Esophagus muscularis mucosa (tissue), 4 donors: ENCODE results near the gene MCUB. TPM values are rescaled to one million over a fixed set of nuclear protein-coding genes. Genes with fewer than 3 reads are reported as not detected.

Source experiments
- DNase-seq: peaks from one replicate; pipeline ENCODE4 v3.0.0-alpha.2; 2017; ENCODE audit errors: extremely low spot score
- H3K27ac ChIP-seq, 4 donors: fragments of 200-600 bp; sonication (generic); replicated peaks in 1 of 4; 1 replicate in 3 of 4; 2 replicates in 1 of 4; pipeline ENCODE4 v1.5.1; 2016 to 2019; ENCODE audit warnings: mild to moderate bottlenecking in 1 of 4
- H3K27me3 ChIP-seq, 4 donors: fragments of 200-600 bp; sonication (generic); one replicate each; pipeline versions ENCODE4 v1.5.1 to v1.6.0; 2016 to 2019
- H3K36me3 ChIP-seq, 4 donors: fragments of 200-600 bp; sonication (generic); one replicate each; pipeline ENCODE4 v1.5.1; 2016 to 2019
- H3K4me1 ChIP-seq, 4 donors: fragments of 200-600 bp; sonication (generic); one replicate each; pipeline ENCODE4 v1.5.1; 2016 to 2019
- H3K4me3 ChIP-seq, 4 donors: fragments of 200-600 bp; sonication (generic); 1 replicate in 2 of 4; 2 replicates in 2 of 4; pipeline ENCODE4 v1.5.1; 2016 to 2019; ENCODE audit warnings: mild to moderate bottlenecking in 4 of 4, moderate library complexity in 1 of 4
- H3K9me3 ChIP-seq, 4 donors: fragments of 200-600 bp; sonication (generic); 1 replicate in 3 of 4; 2 replicates in 1 of 4; pipeline ENCODE4 v1.5.1; 2016 to 2019
- CTCF ChIP-seq, 3 experiments: fragments of 200-600 bp in 2 of 3; fragments of 450-650 bp in 1 of 3; sonication (generic) in 2 of 3; IDR thresholded peaks; one replicate each; pipeline ENCODE4 v1.5.1; 2017 to 2019; ENCODE audit warnings: antibody characterized with exemption in 3 of 3, mild to moderate bottlenecking in 2 of 3, moderate library complexity in 1 of 3
- EP300 ChIP-seq: sonication (generic); formaldehyde crosslinking; IDR thresholded peaks from one replicate; pipeline ENCODE4 v1.6.1; 2017; ENCODE audit warnings: antibody characterized with exemption
- POLR2A ChIP-seq: fragments of 450-650 bp; IDR thresholded peaks from one replicate; pipeline ENCODE4 v1.6.1; 2017; ENCODE audit warnings: antibody characterized with exemption, moderate library complexity, mild to moderate bottlenecking, low read depth
- POLR2AphosphoS5 ChIP-seq, 2 donors: sonication (generic); formaldehyde crosslinking; IDR thresholded peaks; one replicate each; pipeline ENCODE4 v1.6.1; 2017; ENCODE audit warnings: antibody characterized with exemption in 2 of 2
- WGBS: methylation state at CpG from one replicate; pipeline ENCODE4 v1.1.5; 2018; 5-methylcytosine and 5-hydroxymethylcytosine counted together
- intact Hi-C: fragments of 100-400 bp; cut with DNase I; formaldehyde crosslinking; loops from one replicate; pipeline ENCODE4 v1.15.1; 2023
- total RNA-seq, 4 donors: library from RNA; depleted of rRNA; stranded (reverse); fragments of >200 nt; gene quantifications; one replicate each; pipeline versions ENCODE4 v1.1.0 to v1.2.1, GENCODE V29; 2016

The MCUB gene
- total RNA-seq, 4 donors from 2014 or later, result 7.9 to 25.6 (median 15.1) TPM

DNA sequence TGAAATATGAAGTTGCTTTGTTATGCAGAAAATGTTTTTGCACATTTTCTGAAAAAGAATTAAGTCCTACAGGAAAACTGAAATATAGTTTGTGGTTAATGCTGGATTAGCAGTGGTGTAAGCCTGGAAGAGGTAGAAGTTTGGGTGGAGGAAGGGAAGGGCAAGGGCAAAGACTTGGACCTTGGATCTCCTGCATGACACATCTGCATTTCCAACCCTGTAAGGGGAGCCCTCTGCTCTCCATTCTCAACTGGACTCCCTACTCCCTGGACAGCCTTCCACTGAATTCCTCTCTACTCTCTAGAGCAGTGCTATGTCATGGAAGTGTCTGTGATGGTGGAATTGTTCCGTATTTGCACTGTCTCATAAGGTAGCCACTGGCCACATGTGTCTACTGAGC is 138.6 kb downstream of the MCUB start:
- H3K4me3 ChIP-seq, result no peak overlapping the region
- H3K36me3 ChIP-seq, result peaks cover 5 to 41% (median 23%) of the 10 kb centered on the region in 4 donors
- no peak for DNase-seq
- no peak for TF ChIP-seq EP300
- no peak for TF ChIP-seq POLR2A
- no peak for TF ChIP-seq CTCF (IDR thresholded peaks at IDR 0.05)
- 100% methylated on average over 1 of the region's 1 CpG for WGBS
- H3K27ac ChIP-seq, result no peak overlapping the region
- H3K4me1 ChIP-seq, result peaks cover 11 to 21% (median 16%) of the 10 kb centered on the region in 4 donors
- intact Hi-C loops, result no loop called here
- no peaks in the 10 kb centered on the region for H3K9me3 ChIP-seq
- no peaks in the 10 kb centered on the region for H3K27me3 ChIP-seq

DNA sequence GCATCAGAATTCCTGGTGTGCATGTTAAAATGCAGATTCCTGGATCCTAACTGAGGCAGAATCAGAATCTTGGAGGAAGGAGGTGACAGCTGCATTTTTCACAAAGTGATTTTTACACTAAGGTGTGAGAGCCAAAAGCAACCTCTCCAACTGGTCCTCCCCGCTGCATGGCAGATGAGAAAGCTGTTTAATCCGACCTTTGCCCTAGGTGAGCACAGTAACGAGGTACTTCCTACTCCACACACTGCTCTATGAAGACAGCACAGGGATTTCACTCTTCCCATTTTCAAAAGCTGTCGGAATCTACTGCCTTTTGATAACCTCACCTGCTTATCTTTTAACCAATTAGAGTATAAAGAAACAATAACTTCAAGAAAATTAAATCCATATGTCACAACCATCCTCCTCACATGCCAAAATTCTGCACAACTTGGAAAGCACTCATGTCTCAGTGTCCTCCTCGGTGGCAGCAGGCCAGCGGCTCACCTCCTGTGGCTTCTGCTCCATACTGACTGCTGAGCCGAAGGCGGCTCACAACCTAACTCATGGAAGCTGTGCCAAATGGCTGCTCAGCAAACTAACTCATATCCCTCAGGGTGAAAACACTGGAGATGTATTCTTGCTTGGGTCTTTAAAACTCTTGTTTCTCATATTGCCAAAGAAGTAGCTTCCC is 139.6 kb downstream of the MCUB start:
- H3K36me3 ChIP-seq, result peaks cover 0 to 32% (median 14%) of the 10 kb centered on the region in 4 donors
- DNase-seq, result no peak
- WGBS, result 74% methylated on average over 8 of the region's 8 CpGs
- peaks cover 11 to 28% (median 23%) of the 10 kb centered on the region in 4 donors for H3K4me1 ChIP-seq
- TF ChIP-seq CTCF (IDR thresholded peaks at IDR 0.05) (no peak), POLR2A (no peak), EP300 (no peak), POLR2AphosphoS5 (IDR thresholded peaks at IDR 0.05) (no peak)
- no peak overlapping the region for H3K27ac ChIP-seq
- intact Hi-C loops, result loop anchor here (5.0 to 10.0 kb wide), 2 partner anchors 118 to 275 kb away; partner anchors contain the start of gene GAR1
- H3K4me3 ChIP-seq, result no peak overlapping the region
- H3K27me3 ChIP-seq, result no peaks in the 10 kb centered on the region
- H3K9me3 ChIP-seq, result no peaks in the 10 kb centered on the region

DNA sequence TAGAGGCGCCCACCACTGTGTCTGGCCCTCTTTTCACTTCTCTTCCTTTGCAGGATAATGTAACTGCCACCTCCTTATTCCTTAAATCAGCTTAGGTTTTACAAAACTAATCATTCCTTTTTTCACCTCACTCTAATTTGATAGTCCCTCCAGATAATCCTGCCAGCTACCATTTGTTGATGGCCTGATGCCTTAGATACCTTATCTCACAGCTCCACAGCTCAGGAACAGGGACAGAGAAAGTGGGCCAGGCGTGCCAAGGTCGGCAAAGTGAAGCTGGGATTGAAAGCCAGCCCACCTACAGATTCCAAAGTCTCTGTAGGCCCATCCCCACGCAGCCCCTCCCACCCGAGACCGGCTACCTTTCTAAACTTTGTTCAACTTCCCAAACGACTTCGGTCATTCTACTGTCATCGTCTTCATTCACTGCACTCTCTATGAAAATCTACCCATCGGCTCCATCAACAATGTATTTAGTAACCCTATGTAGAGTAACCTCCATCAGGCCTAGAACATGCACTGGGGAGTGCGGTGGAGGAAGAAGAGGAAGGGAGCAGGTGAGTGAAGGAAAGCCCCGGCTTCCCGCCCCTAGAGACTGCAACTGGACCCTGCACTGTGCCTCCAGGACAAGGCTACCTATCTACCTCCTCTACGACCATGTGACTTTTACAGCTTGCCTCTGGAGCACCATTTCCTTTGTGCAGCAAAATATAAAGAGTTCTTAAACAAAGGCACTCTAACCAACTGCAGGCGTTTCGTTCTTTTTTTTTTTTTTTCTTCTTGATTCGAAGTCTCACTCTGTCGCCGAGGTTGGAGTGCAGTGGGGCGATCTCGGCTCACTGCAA is 141.7 kb downstream of the MCUB start:
- Histone ChIP-seq H3K9me3 (no peaks in the 10 kb centered on the region), H3K27me3 (no peaks in the 10 kb centered on the region), H3K4me3 (peak overlapping the region; percentile 61 to 86 (median 78)), H3K27ac (peak overlapping the region; percentile 75 to 91 (median 86)), H3K36me3 (peaks cover 0 to 12% (median 4%) of the 10 kb centered on the region in 4 donors), H3K4me1 (peaks cover 11 to 28% (median 23%) of the 10 kb centered on the region in 4 donors)
- TF ChIP-seq CTCF (IDR thresholded peaks at IDR 0.05) (no peak), POLR2AphosphoS5 (IDR thresholded peaks at IDR 0.05) (no peak), POLR2A (no peak), EP300 (no peak)
- WGBS, result 55% methylated on average over 21 of the region's 21 CpGs
- DNase-seq, result no peak
- intact Hi-C loops, result loop anchor here (2.0 to 10.0 kb wide), 3 partner anchors 27 to 277 kb away; partner anchors contain the start of gene GAR1

DNA sequence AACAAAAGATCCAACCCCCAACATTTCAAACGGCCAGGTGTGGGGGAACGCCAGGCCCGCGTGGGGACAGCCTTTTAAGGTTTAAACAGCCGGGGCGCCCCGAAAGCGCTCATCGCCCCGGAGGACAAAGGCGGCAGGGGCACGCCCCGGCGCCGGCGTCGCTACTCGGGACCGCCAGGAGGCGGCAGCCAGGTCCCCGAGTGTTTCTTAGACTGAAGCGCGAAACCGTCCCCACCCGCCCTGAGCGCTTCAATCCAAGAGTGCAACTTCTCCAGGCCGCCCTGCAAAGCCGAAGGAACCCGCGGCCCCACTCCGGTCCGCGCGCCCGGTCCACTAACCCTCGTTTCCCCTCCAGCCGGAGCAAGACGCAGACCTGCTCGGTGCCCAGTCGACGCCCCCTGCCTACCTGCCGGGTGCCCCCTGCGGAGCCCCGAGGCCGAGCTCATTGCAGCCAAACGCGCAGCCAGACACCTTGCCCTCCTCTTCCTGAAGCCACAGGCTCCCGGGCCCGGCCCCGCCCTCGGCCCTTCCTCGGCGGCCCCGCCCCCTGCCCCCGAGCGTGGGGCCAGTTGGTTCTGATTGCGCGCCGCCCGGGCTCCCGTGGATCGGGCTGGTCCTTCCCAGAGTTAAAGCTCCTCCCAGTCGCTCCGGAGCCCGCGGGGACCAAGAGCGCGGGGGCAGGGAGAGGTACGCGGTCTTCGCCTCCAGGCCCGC is 143.1 kb downstream of the MCUB start, which contains the start of gene CASP6:
Gene CASP6, minus strand, starts transcription at position 496 of the 714 bp plus-strand sequence. Its CDS starts 50 bp downstream, at position 446.
- peak within 1 kb of the TSS; percentile 61 to 86 (median 78) for H3K4me3 ChIP-seq
- DNase-seq, result peak; percentile 94
- peak within 1 kb of the TSS; percentile 75 to 91 (median 86) for H3K27ac ChIP-seq
- peaks cover 0 to 9% (median 5%) of the 10 kb centered on the region in 4 donors for H3K36me3 ChIP-seq
- WGBS, result 0% methylated on average over 3 of the region's 72 CpGs
- peak; percentile 54 to 81 (median 63) for TF ChIP-seq CTCF (IDR thresholded peaks at IDR 0.05)
- TF ChIP-seq POLR2A, result no peak
- TF ChIP-seq EP300, result no peak
- peak; percentile 71 to 75 for TF ChIP-seq POLR2AphosphoS5 (IDR thresholded peaks at IDR 0.05)
- no peaks in the 10 kb centered on the region for H3K27me3 ChIP-seq
- H3K9me3 ChIP-seq, result no peaks in the 10 kb centered on the region
- intact Hi-C loops, result loop anchor here (2.0 to 10.0 kb wide), 3 partner anchors 26 to 278 kb away; partner anchors contain the start of gene GAR1
- H3K4me1 ChIP-seq, result peaks cover 11 to 28% (median 23%) of the 10 kb centered on the region in 4 donors
